D341Med (cell line): ENCODE results near the gene LETM1.

ENCODE experiments used
- DNase-seq: peaks from one replicate; pipeline ENCODE4 v3.0.0; 2012; ENCODE audit warnings: low spot score

Gene LETM1

GRCh38 chr4:1872870-1873269 is 16.9 kb upstream of the LETM1 start:
- no peak for DNase-seq

GRCh38 chr4:1871471-1872021 is 15.6 kb upstream of the LETM1 start:
- DNase-seq, result peak; percentile 81

- peak; percentile 99 for DNase-seq
Measured at GRCh38 chr4:1870578-1871443, 14.9 kb upstream of the LETM1 start, which contains the start of gene NSD2. TSS of gene NSD2 (plus strand) at chr4:1871393. CDS start at chr4:1900655, 29,262 bp downstream.

- peak; percentile 88 for DNase-seq
Measured at GRCh38 chr4:1870328-1870577, 14.3 kb upstream of the LETM1 start.

- DNase-seq, result no peak
Measured at GRCh38 chr4:1869530-1870327, 13.8 kb upstream of the LETM1 start.

- DNase-seq, result no peak
Measured at GRCh38 chr4:1868912-1869311, 13.0 kb upstream of the LETM1 start.

GRCh38 chr4:1868293-1868692 is 12.3 kb upstream of the LETM1 start:
- no peak for DNase-seq

- no peak for DNase-seq
Measured at GRCh38 chr4:1866189-1866661, 10.3 kb upstream of the LETM1 start.

- no peak for DNase-seq
Measured at GRCh38 chr4:1864076-1865008, 8.4 kb upstream of the LETM1 start.

GRCh38 chr4:1863297-1864033 is 7.5 kb upstream of the LETM1 start:
- DNase-seq, result no peak

GRCh38 chr4:1862961-1863296 is 7.0 kb upstream of the LETM1 start:
- no peak for DNase-seq

GRCh38 chr4:1862055-1862911 is 6.3 kb upstream of the LETM1 start:
- DNase-seq, result no peak

GRCh38 chr4:1859389-1859753 is 3.4 kb upstream of the LETM1 start:
- DNase-seq, result no peak

- no peak for DNase-seq
Measured at GRCh38 chr4:1857931-1858330, 2.0 kb upstream of the LETM1 start.

GRCh38 chr4:1856943-1857699 is 1.2 kb upstream of the LETM1 start:
- no peak for DNase-seq

- DNase-seq, result peak; percentile 61
Measured at GRCh38 chr4:1855333-1856070, 454 bp downstream of the LETM1 start.

- no peak for DNase-seq
Measured at GRCh38 chr4:1854752-1855151, 1.2 kb downstream of the LETM1 start.

- no peak for DNase-seq
Measured at GRCh38 chr4:1852904-1853623, 2.9 kb downstream of the LETM1 start.
